Astrocyte of the cerebellum (primary cell): Measurements from ENCODE around the gene TMEM131L.

Experiments used
- DNase-seq: peaks from one replicate; pipeline ENCODE4 v3.0.0-alpha.2; 2011; ENCODE audit warnings: low read depth
- H3K4me3 ChIP-seq: 2 replicates; pipeline ENCODE4 v1.5.1; 2011; ENCODE audit warnings: mild to moderate bottlenecking, low read depth, low read length, moderate library complexity
- CTCF ChIP-seq: IDR thresholded peaks from 2 replicates; pipeline ENCODE4 v1.5.1; 2012; ENCODE audit warnings: low read length, low read depth, moderate library complexity, mild to moderate bottlenecking; ENCODE audit errors: missing control alignments
- in situ Hi-C: cut with HindIII; loops from 2 replicates; pipeline ENCODE4 v1.10.0; 2017; ENCODE audit warnings: low sequenced_read_pairs

Gene TMEM131L

GRCh38 chr4:153541456-153542096 lies 75.4 kb downstream of the TMEM131L start:
- in situ Hi-C loops = no loop called here
- H3K4me3 ChIP-seq = no peak overlapping the region
- DNase-seq = peak; percentile 96
- TF ChIP-seq CTCF = peak; percentile 21

- DNase-seq = no peak
- in situ Hi-C loops = no loop called here
- H3K4me3 ChIP-seq = no peak overlapping the region
- no peak for TF ChIP-seq CTCF
These were observed 76.0 kb downstream of the TMEM131L start for GRCh38 chr4:153542131-153542530.

- no peak for DNase-seq
- peak; percentile 8 for TF ChIP-seq CTCF
- in situ Hi-C loops = no loop called here
- no peak overlapping the region for H3K4me3 ChIP-seq
These were observed 76.7 kb downstream of the TMEM131L start for GRCh38 chr4:153542834-153543233.

GRCh38 chr4:153543351-153543750 lies 77.2 kb downstream of the TMEM131L start:
- DNase-seq = no peak
- in situ Hi-C loops = no loop called here
- H3K4me3 ChIP-seq = no peak overlapping the region
- TF ChIP-seq CTCF = no peak

- in situ Hi-C loops = no loop called here
- no peak for TF ChIP-seq CTCF
- DNase-seq = no peak
- H3K4me3 ChIP-seq = no peak overlapping the region
These were observed 79.7 kb downstream of the TMEM131L start for GRCh38 chr4:153545822-153546221.

GRCh38 chr4:153546280-153546679 lies 80.1 kb downstream of the TMEM131L start:
- in situ Hi-C loops = no loop called here
- TF ChIP-seq CTCF = no peak
- H3K4me3 ChIP-seq = no peak overlapping the region
- DNase-seq = no peak
